ENCODE measurements around the gene RNF220.
A peak's percentile ranks its signal among the peaks of the same experiment; 100 is the strongest.

Gene RNF220

GRCh38 chr1:44521378-44522080 is 116.5 kb downstream of the RNF220 start:
- DNase-seq (ENCODE audit: low read depth, low spot score): no peak

GRCh38 chr1:44523593-44524591 is 118.8 kb downstream of the RNF220 start:
- DNase-seq (ENCODE audit: low read depth, low spot score): no peak

- DNase-seq (ENCODE audit: low read depth, low spot score): no peak
Observed at GRCh38 chr1:44524655-44525500, 119.8 kb downstream of the RNF220 start.

- DNase-seq (ENCODE audit: low read depth, low spot score): no peak
Observed at GRCh38 chr1:44526295-44527073, 121.4 kb downstream of the RNF220 start.

- DNase-seq (ENCODE audit: low read depth, low spot score): no peak
Observed at GRCh38 chr1:44531785-44532566, 126.9 kb downstream of the RNF220 start.

GRCh38 chr1:44532567-44532944 is 127.5 kb downstream of the RNF220 start:
- no peak for DNase-seq (ENCODE audit: low read depth, low spot score)

GRCh38 chr1:44534771-44535170 is 129.7 kb downstream of the RNF220 start:
- DNase-seq (ENCODE audit: low read depth, low spot score): no peak

GRCh38 chr1:44536357-44537209 is 131.5 kb downstream of the RNF220 start:
- no peak for DNase-seq (ENCODE audit: low read depth, low spot score)

GRCh38 chr1:44537538-44537937 is 132.5 kb downstream of the RNF220 start:
- no peak for DNase-seq (ENCODE audit: low read depth, low spot score)

- DNase-seq (ENCODE audit: low read depth, low spot score): no peak
Observed at GRCh38 chr1:44537956-44538355, 132.9 kb downstream of the RNF220 start.

GRCh38 chr1:44539991-44540730 is 135.1 kb downstream of the RNF220 start:
- no peak for DNase-seq (ENCODE audit: low read depth, low spot score)

GRCh38 chr1:44542420-44543063 is 137.5 kb downstream of the RNF220 start:
- DNase-seq (ENCODE audit: low read depth, low spot score): no peak

- peak; percentile 99 for DNase-seq (ENCODE audit: low read depth, low spot score)
Observed at GRCh38 chr1:44543064-44543744, 138.1 kb downstream of the RNF220 start.

- DNase-seq (ENCODE audit: low read depth, low spot score): no peak
Observed at GRCh38 chr1:44543786-44544185, 138.7 kb downstream of the RNF220 start.

- no peak for DNase-seq (ENCODE audit: low read depth, low spot score)
Observed at GRCh38 chr1:44544960-44545359, 139.9 kb downstream of the RNF220 start.

- DNase-seq (ENCODE audit: low read depth, low spot score): no peak
Observed at GRCh38 chr1:44545961-44546360, 140.9 kb downstream of the RNF220 start.

GRCh38 chr1:44546403-44547053 is 141.5 kb downstream of the RNF220 start:
- DNase-seq (ENCODE audit: low read depth, low spot score): no peak
